GM21786 (cell line): Measurements from ENCODE around the gene KLK8.
"Not testable (repeated sequence)": the region's sequence is repeated elsewhere in the genome, so short reads cannot be mapped to it uniquely, and the experiment has no call there.

Source experiments
- ATAC-seq: cut with Tn5 transposase; IDR thresholded peaks from one replicate; pipeline ENCODE4 v1.9.1; 2021; ENCODE audit not compliant: unreplicated experiment

Gene KLK8

DNA sequence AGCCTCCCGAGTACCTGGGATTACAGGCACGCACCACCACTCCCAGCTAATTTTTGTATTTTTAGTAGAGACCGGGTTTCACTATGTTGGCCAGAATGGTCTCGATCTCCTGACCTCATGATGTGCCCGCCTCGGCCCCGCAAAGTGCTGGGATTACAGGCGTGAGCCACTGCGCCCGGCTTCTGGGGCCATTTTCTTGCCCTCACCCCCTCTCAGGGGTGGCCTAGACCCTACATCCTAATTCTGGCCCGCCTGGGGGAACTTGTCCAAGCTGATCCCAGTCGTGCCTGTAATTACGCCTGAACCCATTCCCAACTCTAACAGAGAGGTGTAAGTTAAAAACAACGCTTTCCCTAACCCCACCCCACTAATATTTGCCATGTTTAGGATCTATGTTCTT is 17.0 kb downstream of the KLK8 start:
- ATAC-seq: not testable (repeated sequence)

DNA sequence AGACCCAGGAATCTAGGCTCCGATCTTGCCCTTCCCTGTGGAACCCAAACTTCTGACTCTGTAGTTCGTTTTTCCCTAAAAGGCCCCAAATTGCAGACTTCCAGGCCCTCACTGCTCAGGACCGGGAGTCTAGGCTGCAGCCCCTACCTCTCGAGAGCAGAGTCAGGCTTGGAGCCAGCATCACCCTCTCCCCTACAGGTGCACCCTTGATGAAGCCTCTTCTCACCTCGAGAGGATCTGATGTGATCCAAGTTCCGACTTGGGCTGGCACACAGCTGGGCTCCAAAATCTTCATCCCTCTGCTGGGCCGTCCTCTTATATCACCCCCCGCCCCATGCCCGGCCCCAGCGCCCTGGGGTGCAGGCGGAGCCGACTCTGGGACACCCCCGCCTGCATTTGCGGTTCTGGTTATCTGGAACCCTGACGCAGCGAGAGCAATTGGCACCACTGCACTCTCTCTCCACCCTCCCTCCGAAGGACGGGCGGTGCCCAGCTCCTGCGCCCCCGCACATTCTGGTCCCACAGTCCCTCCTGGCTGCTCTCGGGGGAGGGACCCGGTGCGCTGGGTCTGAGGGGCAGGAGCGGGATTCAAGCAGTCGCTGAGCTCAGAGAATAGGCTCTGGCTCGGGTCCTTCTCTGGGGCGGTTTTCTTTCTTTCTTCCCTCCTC is 17.6 kb downstream of the KLK8 start, which contains the start of gene KLK7:
TSS of gene KLK7 (minus strand) at position 293 of the 668 bp plus-strand sequence. CDS start 1,518 bp downstream, outside the sequence.
- ATAC-seq: no peak

DNA sequence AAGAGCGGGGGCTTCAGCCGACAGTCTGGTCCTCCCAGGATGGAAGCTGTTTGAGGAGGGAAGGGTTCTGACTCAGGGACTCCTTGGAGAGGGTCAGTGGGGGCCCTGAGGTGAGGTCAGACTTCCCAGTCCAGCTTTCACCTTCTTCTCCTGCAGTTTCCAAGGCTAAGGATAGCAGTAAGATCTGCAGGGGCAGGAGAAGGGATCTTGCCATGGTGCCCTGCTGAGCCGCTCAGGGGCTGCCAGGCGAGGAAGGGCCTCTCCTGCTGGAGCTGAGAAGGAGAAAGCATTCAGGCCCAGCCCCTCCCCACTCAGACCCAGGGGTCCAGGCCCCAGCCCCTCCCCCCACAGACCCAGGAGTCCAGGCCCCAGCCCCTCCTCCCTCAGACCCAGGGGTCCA is 19.2 kb downstream of the KLK8 start:
- ATAC-seq: no peak

DNA sequence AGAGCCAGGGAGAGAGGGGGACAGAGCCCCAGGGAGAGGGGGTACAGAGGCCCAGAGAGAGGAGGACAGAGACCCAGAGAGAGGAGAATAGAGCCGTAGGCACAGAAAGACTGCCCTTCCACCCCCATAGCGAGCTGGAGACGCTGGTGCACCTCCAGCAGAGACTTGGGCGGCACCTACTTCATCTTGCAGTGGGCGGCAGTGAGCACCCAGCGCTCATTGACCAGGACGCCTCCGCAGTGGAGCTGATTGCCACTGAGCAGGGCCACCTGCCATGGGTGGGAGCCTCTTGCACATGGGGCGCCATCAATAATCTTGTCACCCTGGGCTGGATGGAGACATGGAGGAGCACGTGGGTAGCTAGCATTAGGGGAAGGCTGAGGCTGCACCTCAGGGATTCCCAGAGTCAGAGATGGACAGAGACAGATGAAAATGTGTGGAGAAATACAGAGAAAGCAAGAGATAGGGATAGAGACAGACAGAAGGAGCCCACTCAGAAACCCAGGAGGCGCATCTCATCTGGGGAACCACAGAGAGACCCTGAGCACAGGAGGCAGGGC is 19.7 kb downstream of the KLK8 start:
- ATAC-seq: no peak

DNA sequence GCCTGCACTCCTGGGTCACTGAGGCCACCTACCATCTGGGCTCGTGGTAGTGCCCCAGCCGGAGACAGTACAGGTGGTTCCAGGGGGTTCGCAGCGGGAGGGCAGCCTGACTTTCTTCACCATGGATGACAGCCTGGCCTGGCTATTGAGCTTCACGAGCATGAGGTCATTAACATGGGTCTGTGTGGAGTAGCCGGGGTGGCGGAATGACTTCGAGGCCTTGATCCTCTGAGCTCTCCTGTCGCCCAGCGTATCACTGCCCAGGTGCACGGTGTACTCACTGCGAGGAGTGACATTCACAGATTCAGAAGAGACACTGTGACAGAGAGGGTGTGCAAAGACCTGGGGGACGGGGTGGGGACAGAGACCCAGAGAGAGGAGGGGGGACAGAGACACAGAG is 21.2 kb downstream of the KLK8 start:
- ATAC-seq: no peak

DNA sequence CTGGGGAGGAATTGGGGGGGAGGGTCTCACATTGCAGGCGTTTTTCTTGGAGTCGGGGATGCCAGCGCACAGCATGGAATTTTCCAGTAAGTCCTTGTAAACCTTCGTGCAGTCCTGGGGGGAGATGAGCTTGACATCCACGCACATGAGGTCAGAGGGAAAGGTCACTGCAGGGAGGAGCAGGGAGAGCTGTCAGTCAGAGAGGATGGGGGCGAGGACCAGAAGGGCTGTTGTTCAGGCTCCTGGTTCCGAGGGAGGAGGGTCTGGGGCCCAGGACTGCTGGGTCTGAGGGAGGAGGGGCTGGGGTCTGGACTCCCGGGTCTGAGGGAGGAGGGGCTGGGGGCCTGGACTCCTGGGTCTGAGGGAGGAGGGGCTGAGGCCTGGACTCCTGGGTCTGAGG is 21.6 kb downstream of the KLK8 start:
- ATAC-seq: no peak

DNA sequence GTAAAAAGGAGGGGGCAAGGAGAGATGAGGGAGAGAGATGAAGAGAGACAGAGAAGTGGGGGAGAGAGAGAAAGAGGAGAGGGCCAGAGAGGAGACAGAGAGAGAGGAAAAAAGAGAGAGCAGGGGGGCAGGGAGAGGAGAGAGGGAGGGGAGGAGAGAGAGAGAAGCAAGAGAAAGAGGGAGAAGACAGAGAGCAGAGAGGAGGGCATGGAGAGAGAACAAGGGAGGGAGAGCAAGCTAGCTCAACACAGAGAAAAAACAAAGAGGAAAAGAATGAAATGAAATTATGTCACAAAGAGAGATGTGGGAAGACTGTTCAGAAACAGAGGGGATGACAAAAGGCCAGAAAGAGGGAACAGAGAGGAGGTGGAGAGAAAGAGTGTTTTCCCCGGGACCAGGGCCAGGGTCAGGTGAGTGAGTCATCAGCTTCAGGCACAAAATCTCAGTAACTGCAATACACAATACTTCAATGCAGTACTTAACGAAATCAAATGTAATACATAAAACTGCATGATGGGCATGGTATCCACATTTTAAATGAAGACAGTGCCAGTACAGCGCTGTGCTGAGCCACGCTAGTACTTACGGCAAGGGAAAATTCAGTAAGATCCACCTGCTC is 22.5 kb downstream of the KLK8 start:
- no peak for ATAC-seq

DNA sequence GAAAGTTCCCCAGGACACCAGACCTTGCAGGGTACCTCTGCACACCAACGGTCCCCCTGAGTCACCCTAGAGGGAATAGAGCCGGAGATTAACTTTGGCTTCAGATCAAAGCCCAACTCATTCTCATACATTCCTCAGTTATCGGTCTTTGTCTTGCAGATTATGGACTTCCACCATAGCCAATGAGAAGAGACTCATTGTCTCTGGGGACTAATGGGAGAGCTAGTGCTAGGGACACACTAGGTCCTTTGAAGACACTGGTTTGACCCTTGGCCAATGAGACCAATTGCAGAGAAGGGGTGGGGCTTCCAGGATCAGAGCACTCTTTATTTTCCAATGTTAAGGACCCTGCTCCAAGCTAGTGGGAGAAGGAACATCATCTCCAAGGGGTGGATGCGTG is 23.8 kb downstream of the KLK8 start:
- no peak for ATAC-seq

DNA sequence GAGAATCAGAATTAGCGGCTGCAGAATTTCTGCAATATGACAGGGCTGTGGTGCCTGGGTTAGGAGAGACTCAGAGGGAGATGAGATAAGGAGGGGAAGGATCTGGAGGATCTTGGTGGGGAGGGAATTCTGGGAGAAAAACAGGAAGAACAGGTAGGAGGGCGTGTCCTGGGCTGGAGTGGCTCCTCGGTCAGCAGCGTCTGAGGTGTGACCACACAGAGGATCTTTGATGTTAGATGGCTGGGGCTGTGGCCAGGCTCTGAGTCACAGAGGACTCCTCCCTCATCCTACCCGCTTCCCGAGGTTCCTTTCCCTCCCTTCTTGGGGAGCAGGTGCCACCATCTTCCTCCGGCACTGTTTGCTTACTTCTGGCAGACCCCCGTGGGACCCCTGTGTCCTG is 25.6 kb downstream of the KLK8 start:
- no peak for ATAC-seq

DNA sequence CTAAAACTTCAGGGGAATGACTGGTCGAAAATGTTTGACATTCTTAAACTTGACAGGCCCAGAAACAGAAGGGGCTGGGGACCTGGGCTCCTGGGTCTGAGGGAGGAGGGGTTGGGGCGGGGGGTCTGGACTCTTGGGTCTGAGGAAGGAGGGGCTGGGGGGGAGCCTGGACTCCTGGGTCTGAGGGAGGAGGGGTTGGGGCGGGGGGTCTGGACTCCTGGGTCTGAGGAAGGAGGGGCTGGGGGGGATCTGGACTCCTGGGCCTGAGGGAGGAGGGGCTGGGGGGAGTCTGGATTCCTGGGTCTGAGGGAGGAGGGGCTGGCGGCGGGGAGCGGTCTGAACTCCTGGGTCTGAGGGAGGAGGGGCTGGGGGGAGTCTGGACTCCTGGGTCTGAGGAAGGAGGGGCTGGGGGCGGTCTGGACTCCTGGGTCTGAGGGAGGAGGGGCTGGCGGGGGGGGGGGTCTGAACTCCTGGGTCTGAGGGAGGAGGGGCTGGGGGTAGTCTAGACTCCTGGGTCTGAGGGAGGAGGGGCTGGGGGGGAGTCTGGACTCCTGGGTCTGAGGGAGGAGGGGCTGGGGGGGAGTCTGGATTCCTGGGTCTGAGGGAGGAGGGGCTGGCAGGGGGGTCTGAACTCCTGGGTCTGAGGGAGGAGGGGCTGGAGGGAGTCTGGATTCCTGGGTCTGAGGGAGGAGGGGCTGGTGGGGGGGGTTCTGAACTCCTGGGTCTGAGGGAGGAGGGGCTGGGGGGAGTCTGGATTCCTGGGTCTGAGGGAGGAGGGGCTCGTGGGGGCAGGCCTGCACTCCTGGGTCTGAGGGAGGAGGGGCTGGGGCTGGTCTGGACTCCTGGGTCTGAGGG is 26.5 kb downstream of the KLK8 start:
- ATAC-seq: no peak

DNA sequence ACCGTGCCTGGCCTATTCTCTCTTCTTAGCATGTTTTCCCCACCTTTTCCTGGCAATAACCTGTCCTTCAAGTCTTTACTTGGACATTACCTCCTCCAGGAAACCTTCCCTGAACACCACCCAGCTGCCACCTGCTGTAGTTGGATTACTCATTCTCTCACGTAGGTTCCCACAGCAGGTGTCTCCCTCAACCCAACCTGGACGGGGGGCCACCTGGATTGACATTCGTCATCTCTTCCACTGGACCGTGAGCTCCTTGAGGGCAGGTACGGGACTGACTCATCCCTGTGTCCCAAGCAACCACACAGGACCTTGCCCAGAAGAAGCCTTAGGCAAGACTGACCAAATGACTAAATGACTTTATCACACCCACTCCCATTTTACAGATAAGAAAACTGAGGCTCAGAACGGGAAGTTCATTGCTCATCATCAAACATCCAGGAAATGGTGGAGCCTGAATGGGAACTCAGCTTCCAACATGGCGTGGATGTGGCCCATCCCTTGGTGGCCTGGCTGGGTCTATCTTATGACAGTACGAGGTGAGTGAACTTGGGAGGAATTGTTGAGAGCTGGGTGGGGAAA is 28.5 kb downstream of the KLK8 start:
- no peak for ATAC-seq

DNA sequence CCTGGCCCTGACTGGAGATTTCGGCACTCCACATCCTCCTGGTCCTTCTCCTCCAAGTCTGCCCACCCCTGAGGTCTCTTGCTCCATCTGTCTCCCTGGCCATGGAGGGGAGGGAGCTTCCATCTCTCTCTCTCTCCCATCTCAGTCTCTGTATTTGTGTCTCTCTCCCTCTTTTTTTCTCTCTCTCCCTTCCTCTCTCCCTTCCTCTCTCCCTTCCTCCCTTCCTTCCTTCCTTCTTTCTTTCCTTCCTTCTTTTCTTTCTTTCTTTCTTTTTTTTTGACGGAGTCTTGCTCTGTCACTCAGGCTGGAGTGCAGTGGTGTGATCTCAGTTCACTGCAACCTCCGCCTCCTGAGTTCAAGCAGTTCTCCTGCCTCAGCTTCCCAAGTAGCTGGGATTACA is 31.6 kb downstream of the KLK8 start:
- ATAC-seq: not testable (repeated sequence)

DNA sequence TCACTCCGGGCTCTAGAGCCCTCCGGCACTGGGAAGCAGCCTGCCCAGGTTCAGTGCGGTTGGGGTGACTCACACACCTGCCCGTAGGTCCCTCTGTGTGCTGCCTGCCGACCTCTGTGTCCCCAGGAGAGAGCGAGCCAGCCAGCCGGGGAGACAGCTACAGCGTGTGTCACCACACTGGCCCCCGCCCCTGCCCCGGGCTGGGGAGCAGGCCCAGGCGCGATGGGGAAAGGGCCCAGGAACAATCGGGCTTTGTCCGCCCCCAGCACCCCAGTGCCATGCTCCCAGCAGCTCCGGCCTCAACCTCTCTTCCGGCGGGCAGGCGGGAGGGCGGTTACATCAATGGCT is 32.0 kb downstream of the KLK8 start, which contains the start of gene KLK6:
TSS of gene KLK6 (minus strand) at position 179 of the 348 bp plus-strand sequence. CDS start 1,487 bp downstream, outside the sequence.
- ATAC-seq: no peak

DNA sequence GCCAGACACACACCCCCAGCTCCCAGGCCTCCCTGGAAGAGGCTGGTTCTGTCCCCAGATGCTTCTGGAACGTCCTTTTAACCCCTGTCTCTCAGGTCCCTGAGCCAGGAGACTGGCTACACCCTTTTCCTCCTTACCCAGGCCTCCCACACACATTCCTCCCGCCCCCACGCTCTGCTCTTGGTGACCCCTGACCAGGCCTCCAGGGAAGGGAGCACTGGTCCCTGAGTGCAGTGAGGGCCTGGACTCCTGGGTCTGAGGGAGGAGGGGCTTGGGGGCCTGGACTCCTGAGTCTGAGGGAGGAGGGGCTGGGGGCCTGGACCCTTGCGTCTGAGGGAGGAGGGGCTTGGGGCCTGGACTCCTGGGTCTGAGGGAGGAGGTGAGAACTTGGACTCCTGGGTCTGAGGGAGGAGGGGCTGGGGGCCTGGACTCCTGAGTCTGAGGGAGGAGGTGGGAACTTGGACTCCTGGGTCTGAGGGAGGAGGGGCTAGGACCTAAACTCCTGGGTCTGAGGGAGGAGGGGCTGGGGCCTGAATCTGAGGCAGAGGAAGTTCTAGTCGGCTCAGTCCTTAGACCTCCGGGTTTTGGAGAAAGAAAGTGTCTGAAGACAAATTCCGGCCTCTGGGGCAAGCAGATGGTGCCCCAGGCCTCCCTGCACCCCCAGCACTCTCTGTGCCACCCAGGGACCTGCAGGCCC is 32.5 kb downstream of the KLK8 start:
- ATAC-seq: no peak

DNA sequence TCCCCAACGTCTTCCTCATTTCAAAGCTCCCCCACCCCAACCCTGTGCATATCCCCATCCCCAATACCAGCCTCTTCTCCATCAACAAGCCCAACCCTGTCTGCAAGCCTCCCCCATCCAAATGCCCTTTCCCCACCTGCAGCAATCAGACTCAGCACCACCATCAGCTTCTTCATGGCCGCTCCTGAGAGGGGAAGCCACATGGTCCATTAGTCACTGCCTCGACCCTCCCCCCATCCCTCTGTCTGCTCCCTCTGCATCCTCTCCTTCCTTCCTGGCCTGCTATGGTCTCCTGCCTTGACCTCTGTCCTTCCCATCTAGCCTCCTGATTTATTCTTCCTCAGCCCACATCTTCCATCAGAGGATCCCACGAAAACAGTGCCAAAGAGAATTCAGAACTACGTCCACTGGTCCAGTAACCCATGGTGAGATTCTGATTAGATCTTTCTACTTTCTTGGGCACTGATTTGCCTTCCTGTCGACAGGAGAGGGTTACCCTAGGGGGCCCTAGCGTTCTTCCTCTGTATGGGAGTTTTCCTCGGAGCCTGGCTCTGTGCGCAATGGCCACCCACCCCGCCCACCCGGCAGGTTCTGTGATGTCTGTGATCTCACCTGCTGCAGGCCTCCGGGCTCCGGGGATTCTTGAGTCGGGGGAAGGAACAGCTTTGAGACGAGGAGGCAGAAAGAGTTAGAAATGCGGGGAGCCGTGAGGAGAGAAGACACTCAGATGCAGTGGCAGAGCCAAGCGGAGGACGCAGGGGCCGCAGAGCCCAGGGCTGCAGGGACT is 33.3 kb downstream of the KLK8 start:
- ATAC-seq: no peak

DNA sequence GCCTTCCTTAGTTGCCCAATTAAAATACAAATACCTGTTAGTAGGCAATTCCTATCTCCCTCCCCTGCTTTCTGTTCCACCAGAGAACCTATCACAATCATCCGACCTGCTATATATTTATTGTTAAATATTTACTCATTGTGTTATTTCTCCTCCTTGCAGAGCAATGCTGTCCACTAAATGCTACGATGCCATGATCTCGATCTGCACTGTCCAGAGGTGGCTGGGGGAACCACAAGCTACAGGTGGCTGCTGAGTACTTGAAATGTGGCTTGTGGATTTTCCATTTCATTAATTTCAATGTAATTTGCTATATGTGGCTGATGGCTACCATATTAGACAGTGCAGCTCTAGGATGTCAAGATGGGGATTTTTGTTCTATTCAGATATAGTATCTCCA is 37.1 kb downstream of the KLK8 start:
- no peak for ATAC-seq

DNA sequence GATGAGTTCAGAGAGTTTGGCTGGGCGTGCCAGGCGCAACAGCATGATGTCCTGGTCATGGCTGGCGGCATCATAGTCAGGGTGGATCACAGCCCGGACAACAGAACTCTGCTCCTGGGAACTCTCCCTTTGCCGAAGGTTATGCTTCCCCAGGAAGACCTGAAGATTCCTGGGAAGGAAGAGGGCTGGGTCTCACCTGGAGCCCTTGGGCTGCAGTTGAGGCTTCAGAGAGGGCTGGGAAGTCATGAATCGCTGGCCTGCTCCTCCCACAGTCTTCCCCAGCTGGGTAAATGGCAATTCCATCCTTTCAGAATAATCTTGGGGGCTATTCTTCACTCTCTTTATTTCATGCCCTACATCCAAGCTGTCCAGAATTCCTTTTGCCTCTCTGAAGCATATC is 38.0 kb downstream of the KLK8 start:
- ATAC-seq: no peak

DNA sequence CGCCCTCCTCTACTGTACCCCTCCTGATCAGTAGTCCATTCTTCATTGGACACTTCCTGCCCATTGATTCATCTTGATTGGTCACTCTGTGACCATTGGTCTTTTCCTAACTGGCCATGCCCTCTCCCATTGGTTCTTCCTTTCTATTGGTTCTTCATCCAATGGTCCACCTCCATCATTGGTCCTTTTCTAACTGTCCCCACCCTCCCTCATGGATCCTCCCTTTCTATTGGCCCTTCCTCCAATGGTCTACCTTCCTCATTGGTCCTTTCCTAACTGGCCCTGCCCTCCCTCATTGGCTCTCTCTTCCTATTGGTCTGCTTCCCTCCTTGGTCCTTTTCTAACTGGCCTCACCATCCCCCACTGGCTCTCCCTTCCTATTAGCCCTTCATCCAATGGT is 39.2 kb downstream of the KLK8 start:
- no peak for ATAC-seq

DNA sequence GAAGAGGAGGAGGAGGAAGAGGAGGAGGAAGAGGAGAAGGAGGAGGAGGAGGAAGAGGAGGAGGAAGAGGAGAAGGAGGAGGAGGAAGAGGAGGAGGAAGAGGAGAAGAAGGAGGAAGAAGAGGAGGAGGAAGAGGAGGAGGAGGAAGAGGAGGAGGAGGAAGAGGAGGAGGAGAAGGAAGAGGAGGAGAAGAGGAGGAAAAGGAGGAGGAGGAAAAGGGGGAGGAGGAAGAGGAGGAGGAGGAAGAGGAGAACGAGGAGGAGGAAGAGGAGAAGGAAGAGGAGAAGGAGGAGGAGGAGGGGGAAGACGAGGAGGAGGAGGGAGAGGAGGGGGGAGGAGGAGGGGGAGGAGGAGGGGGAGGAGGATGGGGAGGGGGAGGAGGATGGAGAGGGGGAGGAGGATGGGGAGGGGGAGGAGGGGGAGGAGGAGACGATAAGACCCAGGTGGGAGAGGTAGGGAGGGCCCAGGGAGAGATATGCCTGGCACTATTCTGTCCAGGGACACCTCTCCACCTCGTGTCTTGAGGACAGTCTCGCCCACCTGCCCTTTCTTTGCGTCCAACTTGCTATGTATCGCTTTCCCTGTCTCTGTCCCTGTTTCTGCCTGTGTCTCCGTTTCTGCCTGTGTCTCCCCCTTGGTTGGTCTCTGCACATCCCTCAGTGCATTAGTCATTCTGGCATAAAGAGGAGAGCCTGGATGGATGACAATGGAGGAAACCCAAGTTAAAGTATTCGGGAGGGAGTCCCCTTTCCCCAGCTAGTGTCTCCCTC is 41.5 kb downstream of the KLK8 start:
- no peak for ATAC-seq
